HCT116 (cell line): ENCODE results near the gene SDK1. TPM values are rescaled to one million over a fixed set of nuclear protein-coding genes. Genes with fewer than 3 reads are reported as not detected.

Experiments used
- ATAC-seq: fragments of 200-7000 bp; cut with Tn5 transposase; 2 replicates; pipeline ENCODE4 v1.9.1; 2020; ENCODE audit warnings: mild to moderate bottlenecking, moderate library complexity
- BruUV-seq: library from RNA; stranded (reverse); fragments of 400-500 nt; replicated peaks from 2 replicates; lab custom pipeline; 2021; lab: Mats Ljungman, UMichigan
- CTCF ChIA-PET: fragments of 300-600 bp; sonication (Branson Sonifier 250); formaldehyde crosslinking; loops from one replicate; lab custom pipeline; 2021; ENCODE audit warnings: antibody characterized with exemption; lab: Charles Lee
- POLR2A ChIA-PET: fragments of 300-600, 350-600 bp; sonication (Branson Sonifier 250); formaldehyde crosslinking; loops from one replicate; lab custom pipeline; 2021; ENCODE audit warnings: antibody characterized with exemption; lab: Charles Lee
- RAD21 ChIA-PET, 2 experiments: fragments of 300-600 bp; sonication (Branson Sonifier 250); formaldehyde crosslinking; loops; one replicate each; lab custom pipeline; 2023; ENCODE audit warnings: low total read pairs in 2 of 2; ENCODE audit not compliant: uncharacterized antibody in 2 of 2, unreplicated experiment in 2 of 2, low non-redundant PET in 1 of 2; lab: Charles Lee
- DNase-seq: peaks from one replicate; pipeline ENCODE4 v3.0.0-alpha.2; 2010; ENCODE audit warnings: low read depth, low spot score
- H2AFZ ChIP-seq: fragments of 200-600 bp; shearing (Covaris generic), sonication (generic); 2 replicates; pipeline ENCODE4 v1.6.1; 2017; ENCODE audit warnings: low read depth, mixed run types, mixed read lengths, antibody characterized with exemption, low read length; ENCODE audit not compliant: poor library complexity, severe bottlenecking
- H3K27ac ChIP-seq: 2 replicates; pipeline ENCODE4 v1.5.1; 2012; ENCODE audit warnings: low read depth, low read length
- H3K27me3 ChIP-seq: fragments of 200-600 bp; sonication (generic); 2 replicates; pipeline ENCODE4 v1.6.1; 2016; ENCODE audit warnings: mixed run types, low read length, mixed read lengths; ENCODE audit not compliant: insufficient read depth
- H3K36me3 ChIP-seq, 2 experiments: fragments of 200-500 bp in 1 of 2; fragments of 200-600 bp in 1 of 2; sonication (Bioruptor generic) in 1 of 2; sonication (generic) in 1 of 2; 2 replicates each; pipeline versions ENCODE4 v1.5.1 to v1.6.1; 2014 to 2016; ENCODE audit warnings: low read length in 2 of 2, inconsistent platforms in 1 of 2, mixed read lengths in 1 of 2, mixed run types in 1 of 2; ENCODE audit not compliant: insufficient read depth in 2 of 2, control insufficient read depth in 1 of 2
- H3K4me1 ChIP-seq, 2 experiments: fragments of 200-600 bp in 1 of 2; sonication (generic) in 1 of 2; 2 replicates each; pipeline versions ENCODE4 v1.5.1 to v1.6.1; 2012 to 2017; ENCODE audit warnings: low read length in 2 of 2, inconsistent platforms in 1 of 2, mild to moderate bottlenecking in 1 of 2, mixed read lengths in 1 of 2, mixed run types in 1 of 2, moderate library complexity in 1 of 2; ENCODE audit not compliant: insufficient read depth in 2 of 2, control insufficient read depth in 1 of 2
- H3K4me2 ChIP-seq: fragments of 200-600 bp; sonication (generic); 2 replicates; pipeline ENCODE4 v1.6.1; 2017; ENCODE audit warnings: mixed run types, low read length, mixed read lengths
- H3K4me3 ChIP-seq, 2 experiments: fragments of 200-600 bp in 1 of 2; sonication (generic) in 1 of 2; replicated peaks in 1 of 2; 2 replicates each; pipeline ENCODE4 v1.5.1; 2011 to 2016; ENCODE audit warnings: low read length in 2 of 2, control low read depth in 1 of 2, low read depth in 1 of 2, mild to moderate bottlenecking in 1 of 2, mixed read lengths in 1 of 2, mixed run types in 1 of 2
- H3K79me2 ChIP-seq: fragments of 200-600 bp; sonication (generic); 2 replicates; pipeline ENCODE4 v1.6.1; 2017; ENCODE audit warnings: mild to moderate bottlenecking, mixed run types, low read length, moderate library complexity, mixed read lengths; ENCODE audit not compliant: insufficient read depth
- H3K9ac ChIP-seq: fragments of 200-600 bp; sonication (generic); 2 replicates; pipeline ENCODE4 v1.6.1; 2016; ENCODE audit warnings: low read length, mixed read lengths
- H3K9me2 ChIP-seq: fragments of 200-600 bp; sonication (generic), shearing (Covaris generic); 2 replicates; pipeline ENCODE4 v1.6.1; 2017; ENCODE audit warnings: mixed run types, mild to moderate bottlenecking, moderate library complexity; ENCODE audit not compliant: insufficient read depth
- H3K9me3 ChIP-seq, 2 experiments: fragments of 200-500 bp in 1 of 2; fragments of 200-600 bp in 1 of 2; sonication (Bioruptor generic) in 1 of 2; sonication (generic) in 1 of 2; 2 replicates each; pipeline ENCODE4 v1.6.1; 2014 to 2017; ENCODE audit warnings: low read length in 2 of 2, mixed read lengths in 2 of 2, inconsistent platforms in 1 of 2, low read depth in 1 of 2, mild to moderate bottlenecking in 1 of 2, mixed run types in 1 of 2, moderate library complexity in 1 of 2; ENCODE audit not compliant: control insufficient read depth in 1 of 2, insufficient read depth in 1 of 2
- H4K20me1 ChIP-seq: fragments of 200-600 bp; sonication (generic), shearing (Covaris generic); 2 replicates; pipeline ENCODE4 v1.6.1; 2017; ENCODE audit warnings: mixed run types, mild to moderate bottlenecking, moderate library complexity; ENCODE audit not compliant: insufficient read depth
- EGR1 ChIP-seq: IDR thresholded peaks from 2 replicates; pipeline ENCODE4 v1.6.1; 2012; ENCODE audit warnings: low read depth
- ELF1 ChIP-seq: IDR thresholded peaks from 2 replicates; pipeline ENCODE4 v1.6.1; 2012; ENCODE audit warnings: low read depth, borderline replicate concordance
- EZH2 ChIP-seq: fragments of 200-600 bp; sonication (generic); IDR thresholded peaks from 2 replicates; pipeline ENCODE4 v1.6.1; 2017; ENCODE audit warnings: antibody characterized with exemption, mixed run types
- EZH2phosphoT487 ChIP-seq: fragments of 200-600 bp; IDR thresholded peaks from 2 replicates; pipeline ENCODE4 v1.6.1; 2018; ENCODE audit warnings: antibody characterized with exemption, borderline replicate concordance
- FOSL1 ChIP-seq: IDR thresholded peaks from 2 replicates; pipeline ENCODE4 v1.6.1; 2012; ENCODE audit warnings: low read depth
- JUND ChIP-seq: IDR thresholded peaks from 2 replicates; pipeline ENCODE4 v1.6.1; 2012
- POLR2AphosphoS5 ChIP-seq: IDR thresholded peaks from 2 replicates; pipeline ENCODE4 v1.6.1; 2011; ENCODE audit warnings: mild to moderate bottlenecking, low read depth, low read length, moderate library complexity
- RAD21 ChIP-seq: IDR thresholded peaks from 2 replicates; pipeline ENCODE4 v1.6.1; 2012; ENCODE audit warnings: low read depth, mild to moderate bottlenecking
- SRF ChIP-seq: IDR thresholded peaks from 2 replicates; pipeline ENCODE4 v1.6.1; 2012; ENCODE audit warnings: low read depth
- ZFX ChIP-seq: fragments of 450-650 bp; IDR thresholded peaks from 2 replicates; pipeline ENCODE4 v1.6.1; 2017
- intact Hi-C: fragments of 100-400 bp; cut with micrococcal nuclease; formaldehyde crosslinking; loops from 2 replicates; pipeline ENCODE4 v1.10.0; 2022
- total RNA-seq: library from RNA; stranded (reverse); gene quantifications from one replicate; pipeline ENCODE4 v1.2.1, GENCODE V29; 2021; ENCODE audit not compliant: unreplicated experiment
- TF ChIP-seq, protein P1 (sequence below): IDR thresholded peaks from 2 replicates; pipeline ENCODE4 v1.6.1; 2012; ENCODE audit warnings: low read depth
- TF ChIP-seq, protein P2 (sequence below): IDR thresholded peaks from 2 replicates; pipeline ENCODE4 v1.6.1; 2012

SDK1 gene
- total RNA-seq, 1 experiment from 2014 or later, result 0.05 TPM

DNA sequence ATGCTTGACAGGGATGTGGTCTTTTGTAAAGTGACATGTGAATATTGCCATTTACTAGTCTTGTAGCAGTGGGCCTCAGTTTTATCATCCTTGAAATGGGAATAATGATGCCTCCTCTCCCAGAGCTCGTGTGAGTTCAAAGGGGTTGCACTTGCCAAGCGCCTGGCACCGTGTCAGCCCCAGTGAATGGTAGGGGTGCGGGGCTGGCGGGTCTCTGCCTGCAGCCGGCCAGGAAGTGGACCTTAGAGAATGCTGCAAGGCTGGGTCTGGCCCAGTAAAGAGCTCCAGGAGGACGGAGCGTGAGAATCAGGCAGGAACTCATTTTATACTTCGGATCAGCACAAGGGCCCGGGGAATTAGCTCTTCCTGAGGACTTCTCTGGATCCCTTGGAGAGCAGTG is 856.6 kb downstream of the SDK1 start:
- ChIA-PET POLR2A (no interaction called here), CTCF (no interaction called here)
- H3K4me2 ChIP-seq, result no peak overlapping the region
- H3K27me3 ChIP-seq, result no peaks in the 10 kb centered on the region
- TF ChIP-seq ELF1, result no peak
- no peak for TF ChIP-seq ZFX
- TF ChIP-seq, protein P1, sequence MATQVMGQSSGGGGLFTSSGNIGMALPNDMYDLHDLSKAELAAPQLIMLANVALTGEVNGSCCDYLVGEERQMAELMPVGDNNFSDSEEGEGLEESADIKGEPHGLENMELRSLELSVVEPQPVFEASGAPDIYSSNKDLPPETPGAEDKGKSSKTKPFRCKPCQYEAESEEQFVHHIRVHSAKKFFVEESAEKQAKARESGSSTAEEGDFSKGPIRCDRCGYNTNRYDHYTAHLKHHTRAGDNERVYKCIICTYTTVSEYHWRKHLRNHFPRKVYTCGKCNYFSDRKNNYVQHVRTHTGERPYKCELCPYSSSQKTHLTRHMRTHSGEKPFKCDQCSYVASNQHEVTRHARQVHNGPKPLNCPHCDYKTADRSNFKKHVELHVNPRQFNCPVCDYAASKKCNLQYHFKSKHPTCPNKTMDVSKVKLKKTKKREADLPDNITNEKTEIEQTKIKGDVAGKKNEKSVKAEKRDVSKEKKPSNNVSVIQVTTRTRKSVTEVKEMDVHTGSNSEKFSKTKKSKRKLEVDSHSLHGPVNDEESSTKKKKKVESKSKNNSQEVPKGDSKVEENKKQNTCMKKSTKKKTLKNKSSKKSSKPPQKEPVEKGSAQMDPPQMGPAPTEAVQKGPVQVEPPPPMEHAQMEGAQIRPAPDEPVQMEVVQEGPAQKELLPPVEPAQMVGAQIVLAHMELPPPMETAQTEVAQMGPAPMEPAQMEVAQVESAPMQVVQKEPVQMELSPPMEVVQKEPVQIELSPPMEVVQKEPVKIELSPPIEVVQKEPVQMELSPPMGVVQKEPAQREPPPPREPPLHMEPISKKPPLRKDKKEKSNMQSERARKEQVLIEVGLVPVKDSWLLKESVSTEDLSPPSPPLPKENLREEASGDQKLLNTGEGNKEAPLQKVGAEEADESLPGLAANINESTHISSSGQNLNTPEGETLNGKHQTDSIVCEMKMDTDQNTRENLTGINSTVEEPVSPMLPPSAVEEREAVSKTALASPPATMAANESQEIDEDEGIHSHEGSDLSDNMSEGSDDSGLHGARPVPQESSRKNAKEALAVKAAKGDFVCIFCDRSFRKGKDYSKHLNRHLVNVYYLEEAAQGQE, result no peak
- no peak for TF ChIP-seq FOSL1
- no peak for TF ChIP-seq RAD21
- TF ChIP-seq POLR2AphosphoS5, result no peak
- TF ChIP-seq EZH2phosphoT487, result no peak
- TF ChIP-seq, protein P2, sequence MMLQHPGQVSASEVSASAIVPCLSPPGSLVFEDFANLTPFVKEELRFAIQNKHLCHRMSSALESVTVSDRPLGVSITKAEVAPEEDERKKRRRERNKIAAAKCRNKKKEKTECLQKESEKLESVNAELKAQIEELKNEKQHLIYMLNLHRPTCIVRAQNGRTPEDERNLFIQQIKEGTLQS, result no peak
- no peak for TF ChIP-seq SRF
- no peak for TF ChIP-seq EZH2
- no peak for TF ChIP-seq JUND
- no peak for TF ChIP-seq EGR1
- TF ChIP-seq, all 23 proteins: peak for 0
- Histone ChIP-seq H2AFZ (no peak overlapping the region), H3K36me3 (no peaks in the 10 kb centered on the region), H3K4me3 (no peak overlapping the region), H3K79me2 (no peaks in the 10 kb centered on the region), H3K27ac (no peak overlapping the region), H4K20me1 (no peaks in the 10 kb centered on the region), H3K9ac (no peak overlapping the region), H3K4me1 (no peaks in the 10 kb centered on the region), H3K9me2 (no peaks in the 10 kb centered on the region), H3K9me3 (no peaks in the 10 kb centered on the region)
- intact Hi-C loops, result no loop called here
- BruUV-seq, result no TSS peak
- RAD21 ChIA-PET, result no interaction called here
- ATAC-seq, result no peak
- no peak for DNase-seq
